Measurements from ENCODE around the gene ARHGAP6. TPM values are rescaled to one million over a fixed set of nuclear protein-coding genes. Genes with fewer than 3 reads are reported as not detected.
"Not testable (repeated sequence)": the region's sequence is repeated elsewhere in the genome, so short reads cannot be mapped to it uniquely, and the experiment has no call there.

Gene ARHGAP6
- total RNA-seq, 1 donor from 2014 or later = 4.8 TPM

GRCh38 chrX:11585174-11585573 is 80.5 kb downstream of the ARHGAP6 start:
- intact Hi-C loops (cut with DNase I) = no loop called here
- DNase-seq (ENCODE audit: low spot score) = no peak

GRCh38 chrX:11580789-11581188 is 84.9 kb downstream of the ARHGAP6 start:
- intact Hi-C loops (cut with DNase I) = no loop called here

GRCh38 chrX:11579636-11580600 is 85.8 kb downstream of the ARHGAP6 start:
- intact Hi-C loops (cut with DNase I) = no loop called here
- no peak for DNase-seq (ENCODE audit: low spot score)

More at GRCh38 chrX:11580789-11581188, 84.9 kb downstream of the ARHGAP6 start:
- no peak for DNase-seq (ENCODE audit: low spot score)

- DNase-seq (ENCODE audit: low spot score); intact Hi-C loops (cut with DNase I): not testable (repeated sequence)
These were observed 87.4 kb downstream of the ARHGAP6 start for GRCh38 chrX:11578301-11578700.

- intact Hi-C loops (cut with DNase I) = no loop called here
- no peak for DNase-seq (ENCODE audit: low spot score)
These were observed 88.1 kb downstream of the ARHGAP6 start for GRCh38 chrX:11577603-11578002.

- no peak for DNase-seq (ENCODE audit: low spot score)
- intact Hi-C loops (cut with DNase I) = no loop called here
These were observed 90.4 kb downstream of the ARHGAP6 start for GRCh38 chrX:11575332-11575731.

GRCh38 chrX:11567528-11568220 is 98.0 kb downstream of the ARHGAP6 start:
- intact Hi-C loops (cut with DNase I) = no loop called here
- no peak for DNase-seq (ENCODE audit: low spot score)

- intact Hi-C loops (cut with DNase I) = no loop called here
- no peak for DNase-seq (ENCODE audit: low spot score)
These were observed 98.9 kb downstream of the ARHGAP6 start for GRCh38 chrX:11566789-11567188.

- DNase-seq (ENCODE audit: low spot score) = no peak
- intact Hi-C loops (cut with DNase I) = no loop called here
These were observed 99.5 kb downstream of the ARHGAP6 start for GRCh38 chrX:11566173-11566572.

GRCh38 chrX:11564546-11564945 is 101.2 kb downstream of the ARHGAP6 start:
- DNase-seq (ENCODE audit: low spot score) = no peak
- intact Hi-C loops (cut with DNase I) = no loop called here

- DNase-seq (ENCODE audit: low spot score) = no peak
- intact Hi-C loops (cut with DNase I) = no loop called here
These were observed 103.2 kb downstream of the ARHGAP6 start for GRCh38 chrX:11562570-11562969.

- intact Hi-C loops (cut with DNase I) = no loop called here
- DNase-seq (ENCODE audit: low spot score) = no peak
These were observed 106.7 kb downstream of the ARHGAP6 start for GRCh38 chrX:11558972-11559371.

- no peak for DNase-seq (ENCODE audit: low spot score)
- intact Hi-C loops (cut with DNase I) = no loop called here
These were observed 108.6 kb downstream of the ARHGAP6 start for GRCh38 chrX:11557120-11557519.

GRCh38 chrX:11555759-11556158 is 110.0 kb downstream of the ARHGAP6 start:
- intact Hi-C loops (cut with DNase I) = no loop called here
- DNase-seq (ENCODE audit: low spot score) = no peak

- intact Hi-C loops (cut with DNase I) = no loop called here
These were observed 112.1 kb downstream of the ARHGAP6 start for GRCh38 chrX:11553594-11553993.

GRCh38 chrX:11551151-11551550 is 114.6 kb downstream of the ARHGAP6 start:
- intact Hi-C loops (cut with DNase I) = no loop called here
- no peak for DNase-seq (ENCODE audit: low spot score)

More at GRCh38 chrX:11553594-11553993, 112.1 kb downstream of the ARHGAP6 start:
- DNase-seq (ENCODE audit: low spot score) = no peak

GRCh38 chrX:11546917-11547316 is 118.8 kb downstream of the ARHGAP6 start:
- DNase-seq (ENCODE audit: low spot score) = no peak
- intact Hi-C loops (cut with DNase I) = no loop called here

- no peak for DNase-seq (ENCODE audit: low spot score)
- intact Hi-C loops (cut with DNase I) = no loop called here
These were observed 122.5 kb downstream of the ARHGAP6 start for GRCh38 chrX:11543249-11543648.

GRCh38 chrX:11541510-11541909 is 124.2 kb downstream of the ARHGAP6 start:
- intact Hi-C loops (cut with DNase I) = no loop called here

GRCh38 chrX:11540532-11541377 is 125.0 kb downstream of the ARHGAP6 start:
- intact Hi-C loops (cut with DNase I) = no loop called here
- DNase-seq (ENCODE audit: low spot score) = no peak

More at GRCh38 chrX:11541510-11541909, 124.2 kb downstream of the ARHGAP6 start:
- DNase-seq (ENCODE audit: low spot score) = no peak
